Neural cell (in vitro differentiated cells): ENCODE data around the gene GAP43.

Experiments
- CTCF ChIP-seq: fragments of 450-650 bp; IDR thresholded peaks from 2 replicates; pipeline ENCODE4 v1.5.1; 2014; ENCODE audit warnings: antibody characterized with exemption, mild to moderate bottlenecking, moderate library complexity; ENCODE audit not compliant: poor library complexity, severe bottlenecking
- EP300 ChIP-seq: fragments of 450-650 bp; conservative IDR thresholded peaks from 2 replicates; pipeline ENCODE4 v1.6.1; 2014; ENCODE audit warnings: antibody characterized with exemption, mild to moderate bottlenecking, moderate library complexity; ENCODE audit not compliant: poor library complexity, severe bottlenecking
- EZH2 ChIP-seq: fragments of 200-600, 300-800 bp; shearing (Covaris generic), sonication (generic); IDR thresholded peaks from 2 replicates; pipeline ENCODE4 v1.6.1; 2014; ENCODE audit warnings: antibody characterized with exemption, low read length, borderline replicate concordance, mild to moderate bottlenecking; ENCODE audit not compliant: insufficient read depth, poor library complexity, severe bottlenecking
- MXI1 ChIP-seq: fragments of 450-650 bp; conservative IDR thresholded peaks from 2 replicates; pipeline ENCODE4 v1.6.1; 2014; ENCODE audit warnings: antibody characterized with exemption, mild to moderate bottlenecking; ENCODE audit not compliant: poor library complexity, severe bottlenecking
- POLR2AphosphoS5 ChIP-seq: IDR thresholded peaks from 2 replicates; pipeline ENCODE4 v1.6.1; 2012
- RAD21 ChIP-seq: fragments of 450-650 bp; conservative IDR thresholded peaks from 2 replicates; pipeline ENCODE4 v1.6.1; 2014; ENCODE audit warnings: antibody characterized with exemption, mild to moderate bottlenecking, moderate library complexity
- SMC3 ChIP-seq: fragments of 450-650 bp; conservative IDR thresholded peaks from 2 replicates; pipeline ENCODE4 v1.6.1; 2014; ENCODE audit warnings: antibody characterized with exemption, mild to moderate bottlenecking, moderate library complexity; ENCODE audit not compliant: poor library complexity
- TAF1 ChIP-seq: IDR thresholded peaks from 2 replicates; pipeline ENCODE4 v1.6.1; 2012; ENCODE audit warnings: low read depth
- TF ChIP-seq, protein P1 (sequence below): IDR thresholded peaks from 2 replicates; pipeline ENCODE4 v1.6.1; 2012; ENCODE audit warnings: borderline replicate concordance

GRCh38 chr3:115657168-115657567 is 33.9 kb downstream of the GAP43 start:
- no peak for TF ChIP-seq CTCF
- TF ChIP-seq POLR2AphosphoS5, result no peak
- no peak for TF ChIP-seq EZH2
- TF ChIP-seq, protein P1, sequence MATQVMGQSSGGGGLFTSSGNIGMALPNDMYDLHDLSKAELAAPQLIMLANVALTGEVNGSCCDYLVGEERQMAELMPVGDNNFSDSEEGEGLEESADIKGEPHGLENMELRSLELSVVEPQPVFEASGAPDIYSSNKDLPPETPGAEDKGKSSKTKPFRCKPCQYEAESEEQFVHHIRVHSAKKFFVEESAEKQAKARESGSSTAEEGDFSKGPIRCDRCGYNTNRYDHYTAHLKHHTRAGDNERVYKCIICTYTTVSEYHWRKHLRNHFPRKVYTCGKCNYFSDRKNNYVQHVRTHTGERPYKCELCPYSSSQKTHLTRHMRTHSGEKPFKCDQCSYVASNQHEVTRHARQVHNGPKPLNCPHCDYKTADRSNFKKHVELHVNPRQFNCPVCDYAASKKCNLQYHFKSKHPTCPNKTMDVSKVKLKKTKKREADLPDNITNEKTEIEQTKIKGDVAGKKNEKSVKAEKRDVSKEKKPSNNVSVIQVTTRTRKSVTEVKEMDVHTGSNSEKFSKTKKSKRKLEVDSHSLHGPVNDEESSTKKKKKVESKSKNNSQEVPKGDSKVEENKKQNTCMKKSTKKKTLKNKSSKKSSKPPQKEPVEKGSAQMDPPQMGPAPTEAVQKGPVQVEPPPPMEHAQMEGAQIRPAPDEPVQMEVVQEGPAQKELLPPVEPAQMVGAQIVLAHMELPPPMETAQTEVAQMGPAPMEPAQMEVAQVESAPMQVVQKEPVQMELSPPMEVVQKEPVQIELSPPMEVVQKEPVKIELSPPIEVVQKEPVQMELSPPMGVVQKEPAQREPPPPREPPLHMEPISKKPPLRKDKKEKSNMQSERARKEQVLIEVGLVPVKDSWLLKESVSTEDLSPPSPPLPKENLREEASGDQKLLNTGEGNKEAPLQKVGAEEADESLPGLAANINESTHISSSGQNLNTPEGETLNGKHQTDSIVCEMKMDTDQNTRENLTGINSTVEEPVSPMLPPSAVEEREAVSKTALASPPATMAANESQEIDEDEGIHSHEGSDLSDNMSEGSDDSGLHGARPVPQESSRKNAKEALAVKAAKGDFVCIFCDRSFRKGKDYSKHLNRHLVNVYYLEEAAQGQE, result no peak
- no peak for TF ChIP-seq MXI1
- TF ChIP-seq EP300, result no peak
- TF ChIP-seq SMC3, result no peak
- TF ChIP-seq RAD21, result no peak
- TF ChIP-seq TAF1, result no peak
